Natural killer cell treated with Interleukin-12 subunit alpha and Interleukin-12 subunit beta and Interleukin-15 and Interleukin-18, amount 100 ng/mL, for 72 hours (primary cell): ENCODE data around the gene HNF4A. TPM values are rescaled to one million over a fixed set of nuclear protein-coding genes. Genes with fewer than 3 reads are reported as not detected.

Experiments
- ATAC-seq, 2 donors: fragments of 150-1000 bp; cut with Tn5 transposase in 1 of 2; sonication (Bioruptor Pico), chemical (Tn5 transposase) in 1 of 2; 2 replicates each; pipeline ENCODE4 v1.10.0; 2021
- DNase-seq: peaks from one replicate; pipeline ENCODE4 v3.0.0; 2022; ENCODE audit warnings: low spot score
- H3K27ac Mint-ChIP-seq, 2 donors: 1 replicate in 1 of 2; 2 replicates in 1 of 2; pipeline ENCODE4 v1.8.0; 2022; ENCODE audit warnings: mixed read lengths in 2 of 2, mild to moderate bottlenecking in 1 of 2, moderate library complexity in 1 of 2
- H3K27me3 Mint-ChIP-seq, 2 donors: 1 replicate in 1 of 2; 2 replicates in 1 of 2; pipeline ENCODE4 v1.8.0; 2022; ENCODE audit warnings: mixed read lengths in 2 of 2
- H3K36me3 Mint-ChIP-seq: one replicate; pipeline ENCODE4 v1.8.0; 2022; ENCODE audit warnings: mixed read lengths
- H3K4me1 Mint-ChIP-seq, 2 donors: 1 replicate in 1 of 2; 2 replicates in 1 of 2; pipeline ENCODE4 v1.8.0; 2022; ENCODE audit warnings: low read depth in 2 of 2, mixed read lengths in 2 of 2, mild to moderate bottlenecking in 1 of 2
- H3K4me3 Mint-ChIP-seq: one replicate; pipeline ENCODE4 v1.8.0; 2022; ENCODE audit warnings: mixed read lengths
- H3K9me3 Mint-ChIP-seq: 2 replicates; pipeline ENCODE4 v1.8.0; 2022; ENCODE audit warnings: mixed read lengths
- total RNA-seq, 2 donors: library from RNA; stranded (reverse); gene quantifications; one replicate each; pipeline ENCODE4 v1.2.3, GENCODE V29; 2022

Gene HNF4A
- total RNA-seq, 2 donors from 2014 or later: not detected

DNA sequence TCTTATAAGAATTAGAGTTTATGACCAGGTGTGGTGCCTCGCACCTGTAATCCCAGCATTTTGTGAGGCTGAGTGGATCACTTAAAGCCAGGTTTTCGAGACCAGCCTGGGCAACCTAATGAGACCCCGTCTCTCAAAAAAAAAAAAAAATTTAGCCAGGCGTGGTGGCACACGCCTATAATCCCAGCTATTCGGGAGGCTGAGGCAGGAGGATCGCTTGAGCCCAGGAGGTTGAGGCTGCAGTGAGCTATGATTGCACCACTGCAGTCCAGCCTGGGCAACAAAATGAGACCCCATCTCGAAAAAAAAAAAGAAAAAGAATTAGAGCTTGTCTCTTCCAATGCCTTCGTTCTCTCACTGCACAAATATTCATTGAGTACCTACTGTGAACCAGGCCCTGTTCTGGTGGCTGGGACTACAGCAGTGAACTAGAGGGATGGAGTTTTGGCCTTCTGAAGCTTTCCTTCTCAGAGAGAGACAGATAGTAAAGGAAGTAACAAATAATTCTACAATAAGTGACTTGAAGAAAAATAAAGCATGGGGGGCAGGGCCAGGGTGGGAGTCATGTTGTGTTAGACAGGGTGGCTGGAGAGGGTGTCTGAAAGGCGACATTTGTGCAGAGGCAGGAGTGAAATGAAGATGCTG is 56.4 kb downstream of the HNF4A start:
- no peaks in the 10 kb centered on the region for H3K36me3 Mint-ChIP-seq
- no peak overlapping the region for H3K4me3 Mint-ChIP-seq
- no peaks in the 10 kb centered on the region for H3K9me3 Mint-ChIP-seq
- DNase-seq (no peak), ATAC-seq (no peak)
- peaks cover 3 to 11% of the 10 kb centered on the region in 2 donors for H3K27me3 Mint-ChIP-seq
- no peaks in the 10 kb centered on the region for H3K4me1 Mint-ChIP-seq
- no peak overlapping the region for H3K27ac Mint-ChIP-seq

DNA sequence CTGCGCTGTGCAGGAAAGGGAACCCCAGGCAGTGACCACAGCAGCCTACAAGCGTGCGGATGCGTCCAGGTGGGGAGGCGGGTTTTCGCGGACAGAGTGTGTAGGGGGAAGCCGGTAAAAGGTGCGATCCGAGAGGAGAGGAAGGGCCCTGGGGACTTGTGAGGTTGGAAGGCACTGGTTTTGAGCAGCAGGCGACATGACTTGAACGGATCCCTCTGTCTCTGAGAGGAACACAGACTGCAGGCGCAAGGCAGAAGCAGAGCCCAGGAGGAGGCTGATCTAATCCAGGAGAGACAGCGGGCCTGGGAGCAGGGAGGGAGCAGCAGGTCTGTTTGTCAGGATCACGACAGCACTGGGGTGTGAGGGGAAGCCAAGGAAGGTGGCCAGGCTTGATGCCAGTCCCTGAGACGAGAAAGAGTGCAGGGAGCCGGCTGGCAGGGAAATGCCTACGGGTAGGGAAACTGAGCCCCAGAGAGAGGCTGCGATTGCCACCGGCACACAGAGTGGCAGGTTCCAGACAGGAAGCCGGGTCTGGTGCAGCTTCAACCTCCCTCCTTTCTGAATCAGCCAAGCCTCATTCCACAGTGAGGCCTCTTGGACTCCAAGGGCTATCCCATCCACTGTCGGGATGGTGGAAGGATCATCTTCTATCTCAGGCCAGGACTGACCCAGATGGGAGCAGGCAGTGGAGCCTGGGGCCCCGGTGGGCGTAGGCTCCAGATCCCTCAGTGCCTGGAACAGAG is 57.1 kb downstream of the HNF4A start:
- Mint-ChIP-seq H3K4me1 (no peaks in the 10 kb centered on the region), H3K36me3 (no peaks in the 10 kb centered on the region), H3K27ac (no peak overlapping the region), H3K9me3 (no peaks in the 10 kb centered on the region), H3K4me3 (no peak overlapping the region), H3K27me3 (peaks cover 3 to 14% of the 10 kb centered on the region in 2 donors)
- DNase-seq (peak; percentile 39), ATAC-seq (no peak)

DNA sequence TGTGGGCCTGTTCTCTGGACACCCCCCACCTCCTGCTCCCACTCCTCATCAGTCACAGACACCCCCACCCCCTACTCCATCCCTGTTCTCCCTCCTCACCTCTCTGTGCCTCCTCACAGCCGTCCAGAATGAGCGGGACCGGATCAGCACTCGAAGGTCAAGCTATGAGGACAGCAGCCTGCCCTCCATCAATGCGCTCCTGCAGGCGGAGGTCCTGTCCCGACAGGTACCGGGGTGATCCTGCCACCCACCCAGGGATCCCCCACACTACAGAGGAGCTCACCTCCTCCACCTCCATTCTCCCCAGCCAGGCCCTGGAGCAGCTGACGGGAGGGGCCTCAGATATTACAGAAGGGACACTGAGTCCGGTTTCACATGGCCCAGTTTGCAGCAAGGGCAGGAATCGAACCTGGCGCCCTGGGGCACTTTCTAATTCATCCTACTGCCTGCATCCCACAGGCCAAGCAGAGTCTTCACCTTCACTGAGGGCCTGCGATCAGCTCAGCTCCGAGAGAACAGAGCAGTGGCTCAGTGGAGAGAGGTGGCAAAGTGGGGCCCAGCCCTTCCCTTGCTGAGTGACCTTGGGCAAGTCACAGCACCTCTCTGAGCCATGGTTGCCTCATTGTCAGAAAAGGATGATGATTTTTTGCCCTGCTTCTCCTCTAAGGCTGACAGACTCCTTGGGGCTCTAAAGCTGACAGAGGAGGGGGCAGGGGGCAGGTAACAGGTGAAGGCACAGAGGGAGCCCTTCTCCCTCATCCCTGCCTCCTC is 58.3 kb downstream of the HNF4A start:
- Mint-ChIP-seq H3K9me3 (no peaks in the 10 kb centered on the region), H3K27ac (no peak overlapping the region), H3K4me1 (no peaks in the 10 kb centered on the region), H3K36me3 (no peaks in the 10 kb centered on the region), H3K4me3 (no peak overlapping the region), H3K27me3 (peaks cover 3 to 14% of the 10 kb centered on the region in 2 donors)
- peak; percentile 26 for DNase-seq
- ATAC-seq: peak in 1 of 2 donors; percentile 4

DNA sequence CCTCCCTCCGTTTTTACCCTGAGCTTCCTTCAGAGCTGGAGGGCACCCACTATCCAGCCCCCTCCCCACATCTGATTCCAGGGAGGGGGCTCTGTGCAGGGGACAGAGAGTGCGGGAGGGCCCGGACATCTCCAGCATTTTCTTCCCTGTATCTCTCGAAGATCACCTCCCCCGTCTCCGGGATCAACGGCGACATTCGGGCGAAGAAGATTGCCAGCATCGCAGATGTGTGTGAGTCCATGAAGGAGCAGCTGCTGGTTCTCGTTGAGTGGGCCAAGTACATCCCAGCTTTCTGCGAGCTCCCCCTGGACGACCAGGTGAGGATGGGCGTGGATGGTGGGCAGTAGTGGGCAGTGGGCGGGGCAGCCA is 58.8 kb downstream of the HNF4A start:
- H3K27me3 Mint-ChIP-seq: peaks cover 3 to 14% of the 10 kb centered on the region in 2 donors
- ATAC-seq: no peak
- H3K9me3 Mint-ChIP-seq: no peaks in the 10 kb centered on the region
- no peak overlapping the region for H3K4me3 Mint-ChIP-seq
- no peak overlapping the region for H3K27ac Mint-ChIP-seq
- H3K36me3 Mint-ChIP-seq: no peaks in the 10 kb centered on the region
- H3K4me1 Mint-ChIP-seq: no peaks in the 10 kb centered on the region
- peak; percentile 44 for DNase-seq

DNA sequence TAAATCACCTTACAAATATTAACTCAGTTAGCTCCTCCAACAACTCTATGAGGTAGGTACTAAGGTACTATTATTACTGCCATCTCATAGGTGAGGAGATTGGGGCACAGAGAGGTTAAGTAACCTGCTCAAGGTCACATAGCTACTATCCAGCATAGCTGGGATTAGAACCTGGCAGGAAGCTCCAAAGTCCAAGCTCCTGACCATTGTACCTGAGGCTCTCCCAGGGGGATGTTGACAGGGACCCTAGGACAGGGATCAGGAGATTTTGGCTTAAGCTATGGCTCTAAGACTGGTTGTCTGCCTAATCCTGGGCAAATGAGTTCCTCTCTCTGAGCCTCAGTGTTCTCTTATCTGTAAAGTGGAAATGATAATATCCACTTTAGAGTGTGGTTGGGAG is 59.3 kb downstream of the HNF4A start:
- Mint-ChIP-seq H3K4me3 (no peak overlapping the region), H3K9me3 (no peaks in the 10 kb centered on the region), H3K4me1 (no peaks in the 10 kb centered on the region), H3K36me3 (no peaks in the 10 kb centered on the region), H3K27me3 (peaks cover 3 to 14% of the 10 kb centered on the region in 2 donors), H3K27ac (no peak overlapping the region)
- DNase-seq (no peak), ATAC-seq (no peak)

DNA sequence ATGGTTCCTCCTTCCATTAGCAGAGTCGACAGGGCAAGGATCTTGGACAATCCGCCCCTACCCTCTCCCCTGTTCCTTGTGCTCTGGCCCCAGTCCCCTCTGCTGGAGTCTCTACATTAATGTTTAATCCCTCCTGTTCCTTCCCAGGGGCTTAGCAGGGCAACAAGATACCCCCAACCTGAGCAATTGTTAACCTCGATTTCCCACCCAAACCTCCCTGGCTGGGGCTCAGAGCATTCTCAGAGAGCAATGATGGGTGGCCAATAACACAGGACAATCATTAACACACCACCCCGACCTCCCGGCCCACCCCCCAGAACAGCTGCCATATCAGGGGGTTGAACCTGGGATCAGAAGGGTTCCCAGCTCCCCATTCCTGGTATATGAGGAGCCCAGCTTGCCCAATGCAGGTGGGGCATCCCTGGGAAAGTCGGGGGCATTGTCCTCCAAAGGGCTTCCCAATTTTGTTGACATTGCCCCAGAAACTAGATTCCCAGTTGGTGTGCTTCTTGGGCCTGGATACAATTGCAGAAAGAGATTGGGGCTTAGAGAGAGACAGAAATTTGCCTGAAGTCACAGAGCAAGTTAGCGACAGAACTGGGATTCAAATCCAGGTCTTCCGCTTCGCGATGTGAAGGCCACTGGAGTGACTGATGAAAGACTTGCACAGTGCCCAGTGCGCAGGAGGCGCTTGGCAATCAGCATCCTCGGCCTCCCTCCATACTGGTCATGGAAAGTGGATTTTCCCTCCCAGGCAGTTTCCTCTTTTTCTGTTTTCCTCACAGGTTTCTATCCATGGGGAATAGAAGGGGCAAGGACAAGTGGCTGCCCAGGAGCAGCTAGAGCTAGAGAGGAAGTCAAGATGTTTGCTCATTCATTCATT is 60.6 kb downstream of the HNF4A start:
- Mint-ChIP-seq H3K4me3 (no peak overlapping the region), H3K36me3 (no peaks in the 10 kb centered on the region), H3K27me3 (peaks cover 6 to 20% of the 10 kb centered on the region in 2 donors), H3K4me1 (no peaks in the 10 kb centered on the region), H3K9me3 (no peaks in the 10 kb centered on the region), H3K27ac (no peak overlapping the region)
- no peak for ATAC-seq
- DNase-seq: peak; percentile 26

DNA sequence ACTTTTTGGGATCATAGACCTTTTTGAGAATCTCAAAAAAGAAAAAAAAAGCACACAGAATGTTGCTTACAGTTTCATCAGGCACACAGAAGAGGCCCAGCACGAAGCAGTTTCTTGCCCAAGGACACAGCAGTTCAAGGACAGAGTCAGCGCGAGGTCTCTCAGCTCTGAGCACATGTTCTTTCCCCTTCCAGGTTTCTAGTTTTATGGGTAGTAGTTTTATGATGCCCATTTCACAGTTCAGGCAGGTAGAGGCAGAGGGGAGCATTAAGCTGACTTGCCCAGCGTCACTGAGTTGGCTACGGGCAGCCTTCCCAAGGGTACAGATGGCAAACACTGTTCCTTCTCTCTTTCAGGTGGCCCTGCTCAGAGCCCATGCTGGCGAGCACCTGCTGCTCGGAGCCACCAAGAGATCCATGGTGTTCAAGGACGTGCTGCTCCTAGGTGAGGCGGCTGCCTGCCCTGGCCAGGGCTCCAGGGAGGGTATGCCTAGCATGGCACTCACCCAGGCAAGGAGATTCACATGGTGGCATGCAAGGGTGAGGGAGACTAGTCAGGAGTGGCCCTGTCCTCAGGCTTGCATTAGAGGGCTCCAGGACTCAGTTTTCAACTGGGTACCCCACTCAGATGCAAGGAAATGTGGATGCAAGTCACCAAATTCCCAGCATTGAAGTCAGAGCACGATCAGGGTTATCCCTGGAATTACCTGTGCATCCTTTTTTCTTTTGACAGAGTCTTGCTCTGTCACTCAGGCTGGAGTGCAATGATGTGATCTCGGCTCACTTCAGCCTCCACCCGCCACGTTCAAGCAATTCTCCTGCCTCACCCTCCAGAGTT is 62.8 kb downstream of the HNF4A start:
- no peak overlapping the region for H3K27ac Mint-ChIP-seq
- peaks cover 6 to 16% of the 10 kb centered on the region in 2 donors for H3K27me3 Mint-ChIP-seq
- ATAC-seq (no peak), DNase-seq (peak; percentile 28)
- no peak overlapping the region for H3K4me3 Mint-ChIP-seq
- no peaks in the 10 kb centered on the region for H3K36me3 Mint-ChIP-seq
- no peaks in the 10 kb centered on the region for H3K9me3 Mint-ChIP-seq
- no peaks in the 10 kb centered on the region for H3K4me1 Mint-ChIP-seq

DNA sequence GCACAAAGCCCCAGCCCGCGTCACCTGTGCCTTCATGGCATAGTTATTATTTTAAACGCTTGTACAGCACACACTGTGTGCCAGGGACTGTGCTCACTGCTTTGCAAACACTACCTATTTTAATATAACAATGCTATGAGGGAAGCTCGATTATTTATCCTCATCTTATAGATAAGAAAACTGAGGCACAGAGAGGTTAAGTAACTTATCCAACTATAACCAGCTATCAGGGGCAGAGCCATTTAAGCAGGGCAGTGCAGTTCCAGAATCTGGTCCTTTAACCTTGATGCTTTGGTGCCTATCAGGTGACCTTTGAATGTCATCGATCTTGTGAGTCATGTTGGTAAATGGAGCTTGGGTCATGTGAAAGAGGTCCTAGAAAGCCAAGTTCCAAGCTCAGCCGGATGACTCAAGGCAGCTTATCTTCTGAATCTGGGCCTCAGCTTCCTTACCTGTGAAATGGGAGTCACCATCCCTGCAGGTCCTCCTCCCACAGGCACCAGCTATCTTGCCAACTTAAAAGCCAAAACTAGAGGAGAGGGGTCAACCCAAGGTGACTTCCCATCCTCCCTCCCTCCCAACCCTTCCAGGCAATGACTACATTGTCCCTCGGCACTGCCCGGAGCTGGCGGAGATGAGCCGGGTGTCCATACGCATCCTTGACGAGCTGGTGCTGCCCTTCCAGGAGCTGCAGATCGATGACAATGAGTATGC is 63.8 kb downstream of the HNF4A start:
- Mint-ChIP-seq H3K4me1 (no peaks in the 10 kb centered on the region), H3K9me3 (no peaks in the 10 kb centered on the region), H3K4me3 (no peak overlapping the region), H3K36me3 (no peaks in the 10 kb centered on the region), H3K27me3 (peaks cover 8 to 16% of the 10 kb centered on the region in 2 donors), H3K27ac (no peak overlapping the region)
- DNase-seq (peak; percentile 25), ATAC-seq (no peak)

DNA sequence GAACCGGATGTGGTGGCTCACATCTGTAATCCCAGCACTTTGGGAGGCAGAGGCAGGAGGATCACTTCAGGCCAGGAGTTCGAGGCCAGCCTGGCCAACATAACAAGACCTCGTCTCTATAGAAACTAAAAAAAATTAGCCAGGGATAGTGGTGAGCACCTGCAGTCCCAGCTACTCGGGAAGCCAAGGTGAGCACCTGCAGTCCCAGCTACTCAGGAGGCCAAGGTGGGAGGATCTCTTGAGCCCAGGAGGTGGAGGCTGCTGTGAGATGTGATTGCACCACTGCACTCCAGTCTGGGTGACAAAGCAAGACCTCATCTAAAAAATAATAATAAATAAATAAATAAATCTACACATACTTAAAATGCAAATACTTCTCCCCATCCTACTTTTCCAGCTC is 65.0 kb downstream of the HNF4A start:
- H3K4me3 Mint-ChIP-seq: no peak overlapping the region
- H3K4me1 Mint-ChIP-seq: no peaks in the 10 kb centered on the region
- ATAC-seq: no peak

DNA sequence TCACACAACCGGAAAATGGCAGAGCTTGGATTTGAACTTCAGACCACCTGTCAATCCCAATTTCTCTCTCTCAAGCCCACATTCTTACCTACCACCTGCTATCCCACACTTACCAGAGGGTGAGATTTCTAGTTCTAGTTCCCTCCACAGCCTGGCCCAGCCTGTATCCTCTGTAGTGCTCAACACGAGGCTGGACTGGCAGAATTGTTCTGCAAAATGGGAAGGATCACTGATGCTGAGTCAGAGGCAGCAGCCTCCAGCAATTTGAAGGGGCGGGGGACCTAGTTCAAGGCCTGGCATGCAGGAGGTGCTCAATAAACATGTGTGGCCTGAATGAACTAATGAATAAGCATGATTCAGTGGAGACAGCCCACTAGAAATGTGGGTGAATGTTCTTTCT is 66.6 kb downstream of the HNF4A start:
- ATAC-seq: no peak
- H3K36me3 Mint-ChIP-seq: no peaks in the 10 kb centered on the region
- DNase-seq: no peak
- H3K9me3 Mint-ChIP-seq: no peaks in the 10 kb centered on the region
- H3K4me1 Mint-ChIP-seq: no peaks in the 10 kb centered on the region
- no peak overlapping the region for H3K27ac Mint-ChIP-seq
- no peak overlapping the region for H3K4me3 Mint-ChIP-seq
- peaks cover 10% of the 10 kb centered on the region in 2 donors for H3K27me3 Mint-ChIP-seq

More for the DNA sequence above, 65.0 kb downstream of the HNF4A start:
- Mint-ChIP-seq H3K9me3 (no peaks in the 10 kb centered on the region), H3K27me3 (peaks cover 8 to 16% of the 10 kb centered on the region in 2 donors), H3K36me3 (no peaks in the 10 kb centered on the region), H3K27ac (no peak overlapping the region)
- DNase-seq: no peak

DNA sequence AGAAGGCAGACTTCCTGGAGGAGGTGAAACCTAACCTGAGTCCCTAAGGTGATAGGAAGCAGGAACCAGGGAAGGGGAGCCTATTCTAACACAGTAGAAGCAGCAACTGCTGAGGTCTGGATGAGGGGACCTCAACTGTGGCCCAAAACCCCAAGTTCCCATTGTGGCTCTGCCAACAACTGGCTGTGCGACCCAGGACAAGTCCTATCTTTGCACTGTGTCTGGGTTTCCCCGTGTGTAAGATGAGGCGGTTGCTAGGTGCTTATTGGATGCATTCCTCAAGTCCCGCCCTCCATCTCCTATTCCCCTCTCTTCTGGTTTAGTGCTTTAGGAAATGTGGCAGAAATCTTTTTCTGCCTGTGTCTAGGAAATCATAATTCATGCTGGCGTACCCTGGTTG is 68.0 kb downstream of the HNF4A start:
- no peaks in the 10 kb centered on the region for H3K9me3 Mint-ChIP-seq
- DNase-seq (no peak), ATAC-seq (no peak)
- no peak overlapping the region for H3K4me3 Mint-ChIP-seq
- H3K27me3 Mint-ChIP-seq: peaks cover 9 to 10% of the 10 kb centered on the region in 2 donors
- H3K27ac Mint-ChIP-seq: no peak overlapping the region
- no peaks in the 10 kb centered on the region for H3K4me1 Mint-ChIP-seq
- H3K36me3 Mint-ChIP-seq: no peaks in the 10 kb centered on the region

DNA sequence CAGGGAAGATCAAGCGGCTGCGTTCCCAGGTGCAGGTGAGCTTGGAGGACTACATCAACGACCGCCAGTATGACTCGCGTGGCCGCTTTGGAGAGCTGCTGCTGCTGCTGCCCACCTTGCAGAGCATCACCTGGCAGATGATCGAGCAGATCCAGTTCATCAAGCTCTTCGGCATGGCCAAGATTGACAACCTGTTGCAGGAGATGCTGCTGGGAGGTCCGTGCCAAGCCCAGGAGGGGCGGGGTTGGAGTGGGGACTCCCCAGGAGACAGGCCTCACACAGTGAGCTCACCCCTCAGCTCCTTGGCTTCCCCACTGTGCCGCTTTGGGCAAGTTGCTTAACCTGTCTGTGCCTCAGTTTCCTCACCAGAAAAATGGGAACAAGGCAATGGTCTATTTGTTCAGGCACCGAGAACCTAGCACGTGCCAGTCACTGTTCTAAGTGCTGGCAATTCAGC is 68.6 kb downstream of the HNF4A start:
- H3K9me3 Mint-ChIP-seq: no peaks in the 10 kb centered on the region
- H3K4me3 Mint-ChIP-seq: no peak overlapping the region
- no peaks in the 10 kb centered on the region for H3K36me3 Mint-ChIP-seq
- ATAC-seq: no peak
- H3K4me1 Mint-ChIP-seq: no peaks in the 10 kb centered on the region
- no peak overlapping the region for H3K27ac Mint-ChIP-seq
- H3K27me3 Mint-ChIP-seq: peaks cover 9 to 10% of the 10 kb centered on the region in 2 donors
- peak; percentile 57 for DNase-seq
